K562 (cell line): ENCODE results near the gene PARD3. TPM values are rescaled to one million over a fixed set of nuclear protein-coding genes. Genes with fewer than 3 reads are reported as not detected.

ENCODE experiments used
- ATAC-seq: fragments of 200-7000 bp; cut with Tn5 transposase; 3 replicates; pipeline ENCODE4 v1.9.1; 2020; ENCODE audit warnings: moderate library complexity
- BruUV-seq: library from RNA; stranded (reverse); fragments of 400-500 nt; replicated peaks from 2 replicates; lab custom pipeline; 2021; lab: Mats Ljungman, UMichigan
- CTCF ChIA-PET: fragments of 300-600 bp; formaldehyde crosslinking; extraction: SDS; loops from one replicate; lab custom pipeline; 2021; ENCODE audit warnings: low intra/inter-chr PET ratio; lab: Yijun Ruan, JAX
- POLR2A ChIA-PET: fragments of 300-600, 350-650 bp; sonication (Branson Sonifier 250); formaldehyde crosslinking; extraction: SDS; loops from one replicate; lab custom pipeline; 2021; ENCODE audit warnings: antibody characterized with exemption, inconsistent platforms; lab: Yijun Ruan, JAX
- DNase-seq, 4 experiments: peaks; one replicate each; pipeline versions ENCODE4 v3.0.0 to v3.0.0-alpha.2; 2011 to 2018; ENCODE audit warnings: low spot score in 3 of 4, mixed read lengths in 3 of 4; ENCODE audit errors: extremely low read depth in 1 of 4
- FAIRE-seq: peaks from 2 replicates; lab custom pipeline; 2011; peaks lifted over from hg19 to GRCh38; lab: Jason Lieb, UNC
- H2AFZ ChIP-seq: 2 replicates; pipeline ENCODE4 v1.6.0; 2011; ENCODE audit warnings: low read depth, low read length, control low read depth, inconsistent platforms
- H3K27ac ChIP-seq: fragments of 200-600 bp; 3 replicates; pipeline ENCODE4 v1.8.0; 2011; ENCODE audit warnings: low read depth, mild to moderate bottlenecking, control low read depth, inconsistent platforms, low read length, moderate library complexity, mixed read lengths; ENCODE audit errors: extremely low read depth
- H3K27me3 ChIP-seq, 2 experiments: fragments of 300-600 bp in 1 of 2; 2 replicates in 1 of 2; 3 replicates in 1 of 2; pipeline versions ENCODE4 v1.6.0 to v1.8.0; 2011; ENCODE audit warnings: inconsistent platforms in 2 of 2, low read length in 2 of 2, mild to moderate bottlenecking in 1 of 2, mixed read lengths in 1 of 2, moderate library complexity in 1 of 2; ENCODE audit not compliant: control insufficient read depth in 2 of 2, insufficient read depth in 2 of 2
- H3K36me3 ChIP-seq: fragments of 300-600 bp; 3 replicates; pipeline ENCODE4 v1.8.0; 2011; ENCODE audit warnings: mild to moderate bottlenecking, low read length, inconsistent platforms; ENCODE audit not compliant: control insufficient read depth, insufficient read depth
- H3K4me1 ChIP-seq, 2 experiments: fragments of 200-600 bp in 1 of 2; replicated peaks in 1 of 2; 2 replicates in 1 of 2; 3 replicates in 1 of 2; pipeline versions ENCODE4 v1.5.1 to v1.8.0; 2011; ENCODE audit warnings: inconsistent platforms in 2 of 2, low read length in 2 of 2, mild to moderate bottlenecking in 1 of 2, mixed read lengths in 1 of 2, moderate library complexity in 1 of 2; ENCODE audit not compliant: control insufficient read depth in 2 of 2, insufficient read depth in 2 of 2
- H3K4me2 ChIP-seq: 2 replicates; pipeline ENCODE4 v1.6.1; 2011; ENCODE audit warnings: low read length, control low read depth, inconsistent platforms, mixed read lengths; ENCODE audit not compliant: insufficient read depth
- H3K4me3 ChIP-seq: fragments of 200-600 bp; sonication (generic), shearing (Covaris generic); 2 replicates; pipeline ENCODE4 v1.5.1; 2016; ENCODE audit warnings: control low read depth, inconsistent platforms
- H3K79me2 ChIP-seq: fragments of 200-600 bp; 3 replicates; pipeline ENCODE4 v1.8.0; 2011; ENCODE audit warnings: low read length, inconsistent platforms; ENCODE audit not compliant: control insufficient read depth, insufficient read depth
- H3K9ac ChIP-seq, 2 experiments: 2 replicates each; pipeline versions ENCODE4 v1.6.0 to v1.6.1; 2011; ENCODE audit warnings: low read depth in 2 of 2, low read length in 2 of 2, control low read depth in 1 of 2, inconsistent platforms in 1 of 2, mild to moderate bottlenecking in 1 of 2, mixed read lengths in 1 of 2; ENCODE audit not compliant: insufficient read depth in 1 of 2
- H3K9me1 ChIP-seq: one replicate; pipeline ENCODE4 v1.6.0; 2011; ENCODE audit warnings: inconsistent platforms, mild to moderate bottlenecking, low read length, moderate library complexity; ENCODE audit not compliant: control insufficient read depth, insufficient read depth
- H3K9me3 ChIP-seq: replicated peaks from 2 replicates; pipeline ENCODE4 v1.5.1; 2011; ENCODE audit warnings: low read depth, low read length, inconsistent platforms; ENCODE audit not compliant: control insufficient read depth, insufficient read depth
- H4K20me1 ChIP-seq: replicated peaks from 2 replicates; pipeline ENCODE4 v1.6.1; 2011; ENCODE audit warnings: low read length, inconsistent platforms, mixed read lengths; ENCODE audit not compliant: control insufficient read depth, insufficient read depth
- BCL6 ChIP-seq: fragments of 250-450 bp; sonication (Bioruptor Pico); IDR thresholded peaks from 2 replicates; pipeline ENCODE4 v1.4.0; 2020
- BRD4 ChIP-seq: fragments of 200-600 bp; sonication (generic); IDR thresholded peaks from 2 replicates; pipeline ENCODE4 v1.6.1; 2017; ENCODE audit warnings: inconsistent platforms
- FOXA3 ChIP-seq, 2 experiments: fragments of 450-650 bp in 1 of 2; sonication (generic) in 1 of 2; formaldehyde crosslinking; IDR thresholded peaks in 1 of 2; conservative IDR thresholded peaks in 1 of 2; 2 replicates each; pipeline versions ENCODE4 v1.4.0 to v1.8.0; 2020 to 2022; ENCODE audit warnings: mild to moderate bottlenecking in 2 of 2, missing genetic modification reagents in 1 of 2
- MAFG ChIP-seq: fragments of 450-650 bp; conservative IDR thresholded peaks from 2 replicates; pipeline ENCODE4 v1.6.1; 2016; ENCODE audit warnings: missing genetic modification characterization, missing compliant biosample characterization
- NFATC3 ChIP-seq: fragments of 450-650 bp; IDR thresholded peaks from 2 replicates; pipeline ENCODE4 v1.6.1; 2017; ENCODE audit warnings: mild to moderate bottlenecking
- RBM25 ChIP-seq: fragments of 200-400 bp; formaldehyde crosslinking; IDR thresholded peaks from 2 replicates; pipeline ENCODE4 v1.6.1; 2018; ENCODE audit warnings: low read length, low read depth, moderate library complexity; ENCODE audit not compliant: severe bottlenecking
- RNF2 ChIP-seq: sonication (generic); IDR thresholded peaks from 2 replicates; pipeline ENCODE4 v1.6.1; 2016
- SMARCE1 ChIP-seq: fragments of 450-650 bp; IDR thresholded peaks from 2 replicates; pipeline ENCODE4 v1.7.1; 2016; ENCODE audit warnings: mild to moderate bottlenecking
- SRSF7 ChIP-seq: fragments of 200-400 bp; formaldehyde crosslinking; optimal IDR thresholded peaks from 2 replicates; pipeline ENCODE3; 2017; ENCODE audit warnings: mild to moderate bottlenecking, low read depth, low read length
- TAF9B ChIP-seq: fragments of 450-650 bp; IDR thresholded peaks from 2 replicates; pipeline ENCODE4 v1.6.1; 2018; ENCODE audit warnings: mild to moderate bottlenecking; ENCODE audit not compliant: partially characterized antibody
- ZNF175 ChIP-seq: fragments of 200-800 bp; sonication (Bioruptor generic); IDR thresholded peaks from 2 replicates; pipeline ENCODE4 v1.6.1; 2016; ENCODE audit warnings: low read depth, mild to moderate bottlenecking, missing genetic modification characterization, missing compliant biosample characterization
- ZNF644 ChIP-seq: fragments of 200-800 bp; sonication (Bioruptor generic); IDR thresholded peaks from 2 replicates; pipeline ENCODE4 v1.6.1; 2016; ENCODE audit warnings: low read depth, missing genetic modification characterization, missing compliant biosample characterization
- WGBS: fragments of 100-300 bp; shearing (Covaris generic); methylation state at CpG from one replicate; pipeline ENCODE4 v1.1.6; 2016; ENCODE audit warnings: low coverage, mixed read lengths; ENCODE audit not compliant: insufficient coverage; ENCODE audit errors: missing lambda C conversion rate; 5-methylcytosine and 5-hydroxymethylcytosine counted together
- in situ Hi-C: fragments of 300-500 bp; cut with MboI; formaldehyde crosslinking; loops from 4 replicates; pipeline ENCODE4 v1.15.0; 2018; ENCODE audit warnings: inconsistent platforms, mixed read lengths
- intact Hi-C: fragments of 100-400 bp; cut with micrococcal nuclease; formaldehyde crosslinking; loops from 2 replicates; pipeline ENCODE4 v1.14.2; 2022
- polyA plus RNA-seq, 8 experiments: library from polyadenylated mRNA; depleted of rRNA in 4 of 8; stranded (reverse) in 5 of 8; unstranded in 3 of 8; fragments of >200 nt; fragmentation: Nextera tagmentation in 2 of 8; fragmentation: Illumina TruSeq in 1 of 8; extraction: Ambion mirVana in 2 of 8; extraction: Trizol in 1 of 8; gene quantifications; 2 replicates each; pipeline versions ENCODE4 v1.2.1 to v1.2.3, GENCODE V29; 2011 to 2014; ENCODE audit warnings: inconsistent platforms in 1 of 8, missing spikeins in 1 of 8
- total RNA-seq, 7 experiments: library from RNA; depleted of rRNA in 6 of 7; stranded (reverse); fragments of >200 nt in 6 of 7; fragmentation: Illumina TruSeq in 2 of 7; extraction: Trizol in 2 of 7; gene quantifications; 2 replicates each; pipeline versions ENCODE4 v1.2.1 to v1.2.3, GENCODE V29; 2011 to 2021; ENCODE audit warnings: low replicate concordance in 1 of 7
- TF ChIP-seq, protein P1 (sequence below): IDR thresholded peaks from 3 replicates; pipeline ENCODE4 v1.6.1; 2011; ENCODE audit warnings: borderline replicate concordance, mild to moderate bottlenecking; ENCODE audit not compliant: insufficient read length, insufficient read depth
- TF ChIP-seq, protein P2 (sequence below): fragments of 450-650 bp; formaldehyde crosslinking; IDR thresholded peaks from 2 replicates; pipeline ENCODE4 v1.4.0; 2020; ENCODE audit warnings: mild to moderate bottlenecking, mixed read lengths

PARD3 gene
- total and polyA plus RNA-seq, 9 of the 15 experiments (the other 6 are each of a cell fraction or from before 2014, with no cell fraction given), result 2.7 to 11.7 (median 7.7) TPM

- TF ChIP-seq SRSF7, result no peak
- Histone ChIP-seq H3K36me3 (no peaks in the 10 kb centered on the region), H3K27me3 (no peaks in the 10 kb centered on the region), H3K9me3 (no peaks in the 10 kb centered on the region), H4K20me1 (peaks cover 3% of the 10 kb centered on the region; the same call in 1 of the 2 replicates), H3K9ac (no peak overlapping the region), H3K79me2 (no peaks in the 10 kb centered on the region), H3K9me1 (no peaks in the 10 kb centered on the region), H3K4me1 (peaks cover 4 to 6% of the 10 kb centered on the region in 2 experiments; a peak in 4 of 5 replicates), H3K4me3 (no peak overlapping the region), H3K27ac (no peak overlapping the region), H3K4me2 (no peak overlapping the region), H2AFZ (no peak overlapping the region)
- ATAC-seq, result no peak
- no TSS peak for BruUV-seq
- in situ Hi-C loops, result loop anchor here (5.0 to 10.0 kb wide), 2 partner anchors 320 to 548 kb away; no protein-coding TSS in a partner anchor
- 54% methylated on average over 1 of the region's 1 CpG for WGBS
- ChIA-PET POLR2A (no interaction called here), CTCF (interaction anchor here (0.6 kb wide), 1 partner anchor 359 kb away, joined by 3 read pairs; no protein-coding TSS in a partner anchor)
- no peak for FAIRE-seq
- no peak for DNase-seq
- intact Hi-C loops, result loop anchor here (10.0 kb wide), 2 partner anchors 70 to 290 kb away; no protein-coding TSS in a partner anchor
Observed at GRCh38 chr10:34664706-34665105, 150.4 kb downstream of the PARD3 start.

GRCh38 chr10:34661580-34661979 lies 153.5 kb downstream of the PARD3 start:
- POLR2A ChIA-PET, result no interaction called here
- WGBS, result 5% methylated on average over 2 of the region's 2 CpGs
- in situ Hi-C loops, result loop anchor here (10.0 kb wide), 1 partner anchor 323 kb away; no protein-coding TSS in a partner anchor
- Histone ChIP-seq H3K27me3 (no peaks in the 10 kb centered on the region), H3K9ac (no peak overlapping the region), H3K79me2 (no peaks in the 10 kb centered on the region), H3K9me1 (no peaks in the 10 kb centered on the region), H2AFZ (no peak overlapping the region)
- no peak for FAIRE-seq
- TF ChIP-seq SMARCE1, result no peak
- TF ChIP-seq ZNF644, result no peak
- no peak for TF ChIP-seq RBM25
- TF ChIP-seq ZNF175 (CRISPR knock-in tag), result no peak
- TF ChIP-seq RNF2, result no peak
- TF ChIP-seq FOXA3 (CRISPR knock-in tag; conservative IDR thresholded peaks at IDR 0.05 in 1 of 2, IDR thresholded peaks at IDR 0.05 in 1 of 2), result no peak
- TF ChIP-seq BRD4, result no peak
- TF ChIP-seq, protein P1, sequence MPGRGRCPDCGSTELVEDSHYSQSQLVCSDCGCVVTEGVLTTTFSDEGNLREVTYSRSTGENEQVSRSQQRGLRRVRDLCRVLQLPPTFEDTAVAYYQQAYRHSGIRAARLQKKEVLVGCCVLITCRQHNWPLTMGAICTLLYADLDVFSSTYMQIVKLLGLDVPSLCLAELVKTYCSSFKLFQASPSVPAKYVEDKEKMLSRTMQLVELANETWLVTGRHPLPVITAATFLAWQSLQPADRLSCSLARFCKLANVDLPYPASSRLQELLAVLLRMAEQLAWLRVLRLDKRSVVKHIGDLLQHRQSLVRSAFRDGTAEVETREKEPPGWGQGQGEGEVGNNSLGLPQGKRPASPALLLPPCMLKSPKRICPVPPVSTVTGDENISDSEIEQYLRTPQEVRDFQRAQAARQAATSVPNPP, result no peak
- no peak for TF ChIP-seq TAF9B
- no peak for TF ChIP-seq BCL6
- no peak for TF ChIP-seq MAFG (tag)
- TF ChIP-seq, protein P2, sequence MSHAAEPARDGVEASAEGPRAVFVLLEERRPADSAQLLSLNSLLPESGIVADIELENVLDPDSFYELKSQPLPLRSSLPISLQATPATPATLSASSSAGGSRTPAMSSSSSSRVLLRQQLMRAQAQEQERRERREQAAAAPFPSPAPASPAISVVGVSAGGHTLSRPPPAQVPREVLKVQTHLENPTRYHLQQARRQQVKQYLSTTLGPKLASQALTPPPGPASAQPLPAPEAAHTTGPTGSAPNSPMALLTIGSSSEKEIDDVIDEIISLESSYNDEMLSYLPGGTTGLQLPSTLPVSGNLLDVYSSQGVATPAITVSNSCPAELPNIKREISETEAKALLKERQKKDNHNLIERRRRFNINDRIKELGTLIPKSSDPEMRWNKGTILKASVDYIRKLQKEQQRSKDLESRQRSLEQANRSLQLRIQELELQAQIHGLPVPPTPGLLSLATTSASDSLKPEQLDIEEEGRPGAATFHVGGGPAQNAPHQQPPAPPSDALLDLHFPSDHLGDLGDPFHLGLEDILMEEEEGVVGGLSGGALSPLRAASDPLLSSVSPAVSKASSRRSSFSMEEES (CRISPR knock-in tag), result no peak
- no peak for TF ChIP-seq NFATC3
- TF ChIP-seq, all 486 proteins: peak for 0
- peaks cover 3% of the 10 kb centered on the region; the same call in 1 of the 2 replicates for H4K20me1 ChIP-seq
- no peaks in the 10 kb centered on the region for H3K9me3 ChIP-seq
- DNase-seq (no peak), ATAC-seq (no peak)
- intact Hi-C loops, result loop anchor here (10.0 kb wide), 2 partner anchors 73 to 293 kb away; no protein-coding TSS in a partner anchor
- CTCF ChIA-PET, result no interaction called here
- H3K4me2 ChIP-seq, result no peak overlapping the region
- H3K4me3 ChIP-seq, result no peak overlapping the region
- no peaks in the 10 kb centered on the region for H3K36me3 ChIP-seq
- BruUV-seq, result no TSS peak
- H3K27ac ChIP-seq, result no peak overlapping the region
- H3K4me1 ChIP-seq, result peaks cover 4 to 6% of the 10 kb centered on the region in 2 experiments; a peak in 3 of 5 replicates
